SJCRH30 (cell line): ENCODE data around the gene SFMBT1. TPM values are rescaled to one million over a fixed set of nuclear protein-coding genes. Genes with fewer than 3 reads are reported as not detected.

Source experiments
- DNase-seq, 2 experiments: peaks; one replicate each; pipeline ENCODE4 v3.0.0-alpha.2; 2015 to 2020
- H3K27ac ChIP-seq: fragments of 250-450 bp; sonication (Bioruptor Pico); 2 replicates; pipeline ENCODE4 v1.5.1; 2020; ENCODE audit warnings: mild to moderate bottlenecking, moderate library complexity
- H3K27me3 ChIP-seq: fragments of 250-450 bp; sonication (Bioruptor Pico); 2 replicates; pipeline ENCODE4 v1.5.1; 2020; ENCODE audit warnings: mild to moderate bottlenecking, moderate library complexity
- H3K36me3 ChIP-seq: fragments of 250-450 bp; sonication (Bioruptor Pico); 2 replicates; pipeline ENCODE4 v1.5.1; 2020; ENCODE audit warnings: mild to moderate bottlenecking, moderate library complexity
- H3K4me1 ChIP-seq: fragments of 250-450 bp; sonication (Bioruptor Pico); 2 replicates; pipeline ENCODE4 v1.5.1; 2020; ENCODE audit warnings: mild to moderate bottlenecking, moderate library complexity
- H3K4me3 ChIP-seq: fragments of 250-450 bp; sonication (Bioruptor Pico); 2 replicates; pipeline ENCODE4 v1.5.1; 2020; ENCODE audit warnings: mild to moderate bottlenecking, moderate library complexity
- H3K9me3 ChIP-seq: fragments of 250-450 bp; sonication (Bioruptor Pico); replicated peaks from 2 replicates; pipeline ENCODE4 v1.5.1; 2020; ENCODE audit warnings: mild to moderate bottlenecking, moderate library complexity
- total RNA-seq: library from RNA; depleted of rRNA; stranded (reverse); fragments of >200 nt; shearing (Covaris generic); gene quantifications from 2 replicates; pipeline ENCODE4 v1.2.3, GENCODE V29; 2014

SFMBT1 gene
- total RNA-seq, 1 experiment from 2014 or later = 13.9 TPM

DNA sequence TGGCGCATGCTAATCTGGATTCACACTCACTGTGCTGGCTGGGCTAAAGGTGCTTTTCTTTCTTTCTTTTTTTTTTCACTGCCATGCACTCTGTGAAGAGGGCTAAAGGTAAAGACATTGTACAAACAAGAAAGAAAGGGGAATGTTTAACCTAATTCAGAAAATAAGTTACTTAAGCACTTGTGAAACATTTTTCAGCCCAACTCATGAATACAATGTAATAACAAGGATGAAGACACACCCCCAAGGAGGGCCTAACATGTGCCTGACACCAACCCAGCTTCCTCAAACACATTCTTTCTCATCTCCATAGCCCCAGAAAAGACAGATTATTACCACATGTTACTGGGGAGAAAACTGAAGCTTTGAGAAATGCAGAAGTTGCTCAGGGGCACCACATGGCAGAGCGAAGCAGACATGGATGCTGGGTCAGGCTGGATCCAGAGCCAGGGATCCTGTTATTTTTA, 154.2 kb downstream of the SFMBT1 start:
- Histone ChIP-seq H3K27ac (no peak overlapping the region), H3K4me1 (no peaks in the 10 kb centered on the region), H3K9me3 (no peaks in the 10 kb centered on the region)

DNA sequence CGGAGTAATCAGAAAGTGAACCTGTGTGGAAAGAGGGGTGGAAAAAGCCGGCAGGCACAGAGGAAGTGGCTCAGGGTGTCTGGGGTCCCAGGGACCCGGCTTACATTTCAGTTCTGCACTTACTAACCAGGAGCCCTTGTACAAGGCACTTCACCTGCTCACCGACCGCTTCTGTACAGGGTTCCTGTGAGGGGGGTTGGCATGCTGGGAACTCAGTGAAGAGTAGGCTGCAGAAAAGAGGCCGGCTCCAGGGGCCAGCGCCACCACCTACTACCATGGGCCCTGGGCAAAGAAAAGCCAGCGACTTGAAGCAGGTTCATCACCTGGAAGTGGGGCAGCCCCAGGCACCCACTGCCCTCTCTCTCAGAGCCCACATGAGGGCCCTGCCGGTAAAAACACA, 154.7 kb downstream of the SFMBT1 start:
- no peaks in the 10 kb centered on the region for H3K9me3 ChIP-seq
- no peak overlapping the region for H3K27ac ChIP-seq
- no peaks in the 10 kb centered on the region for H3K27me3 ChIP-seq
- DNase-seq = no peak
- H3K36me3 ChIP-seq = no peaks in the 10 kb centered on the region
- H3K4me3 ChIP-seq = no peak overlapping the region
- no peaks in the 10 kb centered on the region for H3K4me1 ChIP-seq

More for the DNA sequence above, 154.2 kb downstream of the SFMBT1 start:
- no peak overlapping the region for H3K4me3 ChIP-seq
- H3K27me3 ChIP-seq = no peaks in the 10 kb centered on the region
- H3K36me3 ChIP-seq = no peaks in the 10 kb centered on the region
- DNase-seq = no peak

DNA sequence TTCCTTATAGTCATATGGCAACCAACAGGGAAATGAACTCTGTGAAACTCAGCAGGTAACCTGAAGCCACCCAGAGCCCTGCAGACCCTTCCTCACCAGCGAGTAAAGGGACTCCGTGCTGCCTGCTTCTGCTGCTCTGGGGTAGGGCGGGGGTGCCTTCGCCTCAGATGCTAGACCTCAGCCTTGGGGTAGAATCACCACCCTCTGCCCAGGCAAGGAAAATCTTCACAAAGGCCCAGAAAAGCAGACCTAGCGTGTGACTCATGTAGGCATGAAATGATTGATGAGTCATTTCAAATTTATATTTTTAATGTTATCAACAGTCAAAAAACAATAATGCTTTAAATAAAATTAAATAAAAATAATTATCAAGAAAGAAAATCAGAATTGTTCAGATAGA, 155.1 kb downstream of the SFMBT1 start:
- DNase-seq = no peak
- Histone ChIP-seq H3K27me3 (no peaks in the 10 kb centered on the region), H3K36me3 (no peaks in the 10 kb centered on the region), H3K9me3 (no peaks in the 10 kb centered on the region), H3K4me1 (no peaks in the 10 kb centered on the region), H3K4me3 (no peak overlapping the region), H3K27ac (no peak overlapping the region)

GRCh38 chr3:52889901-52890300, 156.0 kb downstream of the SFMBT1 start:
- Histone ChIP-seq H3K27ac (no peak overlapping the region), H3K4me3 (no peak overlapping the region), H3K36me3 (no peaks in the 10 kb centered on the region), H3K27me3 (no peaks in the 10 kb centered on the region), H3K4me1 (no peaks in the 10 kb centered on the region), H3K9me3 (no peaks in the 10 kb centered on the region)
- no peak for DNase-seq

- H3K36me3 ChIP-seq = no peaks in the 10 kb centered on the region
- H3K27me3 ChIP-seq = no peaks in the 10 kb centered on the region
- DNase-seq = no peak
- no peaks in the 10 kb centered on the region for H3K4me1 ChIP-seq
- no peaks in the 10 kb centered on the region for H3K9me3 ChIP-seq
- H3K4me3 ChIP-seq = no peak overlapping the region
- H3K27ac ChIP-seq = no peak overlapping the region
These were observed 158.7 kb downstream of the SFMBT1 start for GRCh38 chr3:52887166-52887565.

DNA sequence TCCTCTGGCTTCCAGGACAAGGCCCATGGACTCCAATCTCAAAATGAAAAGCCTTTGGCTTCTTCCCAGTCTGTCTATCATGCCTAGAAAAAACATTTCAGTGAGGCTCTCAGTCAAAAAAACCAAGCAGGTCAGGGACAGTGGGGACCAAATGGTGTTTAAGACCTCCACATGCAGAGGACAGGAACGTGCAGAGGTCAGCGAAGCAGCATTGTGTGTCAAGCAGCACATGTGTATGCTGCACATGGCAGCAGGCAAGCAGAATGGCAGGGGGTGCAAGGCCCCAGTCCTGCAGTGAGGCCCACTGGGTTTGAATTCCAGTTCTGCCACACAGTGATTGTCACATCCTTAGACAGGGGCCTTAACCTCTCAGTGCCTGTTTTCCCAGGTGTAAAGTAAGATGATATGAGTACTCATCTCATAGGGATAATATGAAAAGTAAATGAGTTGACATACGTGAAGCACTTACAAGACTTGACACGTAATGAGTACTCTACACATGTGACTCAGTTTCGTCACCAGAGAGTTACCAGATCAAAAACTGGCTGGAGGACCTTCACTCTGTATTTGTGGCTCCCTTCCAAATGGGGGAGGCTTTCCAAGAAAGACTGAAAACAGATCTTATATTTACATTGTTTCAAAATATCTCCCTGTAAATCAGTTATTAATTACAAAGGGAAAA, 159.7 kb downstream of the SFMBT1 start:
- no peak for DNase-seq
- Histone ChIP-seq H3K27me3 (no peaks in the 10 kb centered on the region), H3K9me3 (no peaks in the 10 kb centered on the region), H3K4me1 (no peaks in the 10 kb centered on the region), H3K27ac (no peak overlapping the region), H3K4me3 (no peak overlapping the region), H3K36me3 (no peaks in the 10 kb centered on the region)

DNA sequence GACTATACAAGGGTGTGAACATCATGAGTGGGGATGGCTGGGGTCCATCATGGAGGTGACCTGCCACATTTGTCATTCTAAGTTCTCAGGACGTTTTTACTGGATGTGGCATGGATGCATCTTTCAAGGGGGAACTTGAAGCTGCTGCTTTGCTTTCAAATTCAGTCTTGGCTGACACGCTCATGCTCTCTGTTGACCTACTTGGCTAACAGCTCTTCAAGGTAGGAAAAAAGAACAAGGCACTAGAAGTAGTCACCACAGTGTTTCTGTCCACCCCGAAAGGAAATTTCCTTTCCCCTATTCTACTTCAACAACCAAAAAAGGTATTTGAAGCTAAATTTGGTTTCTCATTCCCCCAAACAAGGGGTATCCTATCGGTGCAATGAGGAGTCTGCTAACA, 163.5 kb downstream of the SFMBT1 start:
- Histone ChIP-seq H3K4me1 (no peaks in the 10 kb centered on the region), H3K36me3 (no peaks in the 10 kb centered on the region), H3K27me3 (no peaks in the 10 kb centered on the region), H3K27ac (no peak overlapping the region), H3K9me3 (no peaks in the 10 kb centered on the region), H3K4me3 (no peak overlapping the region)
- DNase-seq = no peak

GRCh38 chr3:52881871-52882270, 164.0 kb downstream of the SFMBT1 start:
- Histone ChIP-seq H3K27ac (no peak overlapping the region), H3K36me3 (no peaks in the 10 kb centered on the region)

GRCh38 chr3:52880474-52880873, 165.4 kb downstream of the SFMBT1 start:
- H3K27me3 ChIP-seq = no peaks in the 10 kb centered on the region
- H3K27ac ChIP-seq = no peak overlapping the region
- no peak for DNase-seq
- H3K4me3 ChIP-seq = no peak overlapping the region
- H3K4me1 ChIP-seq = no peaks in the 10 kb centered on the region
- no peaks in the 10 kb centered on the region for H3K9me3 ChIP-seq
- H3K36me3 ChIP-seq = no peaks in the 10 kb centered on the region

More at GRCh38 chr3:52881871-52882270, 164.0 kb downstream of the SFMBT1 start:
- no peaks in the 10 kb centered on the region for H3K27me3 ChIP-seq
- H3K9me3 ChIP-seq = no peaks in the 10 kb centered on the region
- no peak overlapping the region for H3K4me3 ChIP-seq
- DNase-seq = no peak
- no peaks in the 10 kb centered on the region for H3K4me1 ChIP-seq

DNA sequence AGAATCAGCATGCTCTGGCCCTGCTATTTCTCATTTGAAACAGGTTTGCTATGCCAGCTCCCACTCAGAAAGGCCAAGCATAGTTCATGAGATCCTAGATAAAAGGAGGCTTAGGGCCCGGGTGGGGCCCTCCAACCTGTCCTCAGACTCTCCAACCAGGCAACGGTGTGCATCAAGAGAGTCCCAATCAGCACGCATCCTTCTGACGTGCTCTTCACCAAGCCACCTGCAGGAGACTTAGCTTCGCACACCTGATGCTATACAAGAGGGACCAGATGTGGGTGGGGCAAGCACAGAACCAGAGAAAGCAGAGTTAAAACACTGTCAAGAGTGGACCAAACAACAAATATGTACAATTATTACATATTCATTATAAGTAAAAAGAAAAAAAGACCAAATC, 165.8 kb downstream of the SFMBT1 start:
- Histone ChIP-seq H3K36me3 (no peaks in the 10 kb centered on the region), H3K27ac (no peak overlapping the region), H3K4me3 (no peak overlapping the region), H3K27me3 (no peaks in the 10 kb centered on the region), H3K4me1 (no peaks in the 10 kb centered on the region), H3K9me3 (no peaks in the 10 kb centered on the region)
- no peak for DNase-seq

DNA sequence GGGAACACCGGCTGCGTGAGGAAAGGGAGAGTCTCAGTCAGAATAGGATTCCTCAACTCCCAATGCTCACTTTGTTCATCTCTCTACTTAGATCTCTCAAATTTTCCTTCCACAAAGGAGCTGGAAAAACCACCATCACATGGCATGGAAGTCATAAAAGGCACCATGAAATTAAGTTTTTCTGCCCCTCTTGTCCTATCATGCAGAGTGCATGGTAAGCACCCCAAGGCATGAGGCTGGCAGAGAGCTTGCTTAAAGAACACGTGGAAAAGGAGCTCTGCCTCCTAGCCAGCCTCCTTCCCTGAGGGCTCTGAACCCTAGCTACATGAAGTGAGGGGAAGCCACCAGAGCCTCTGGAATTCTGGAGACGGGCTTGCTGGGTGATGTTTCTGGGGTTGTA, 166.3 kb downstream of the SFMBT1 start:
- no peaks in the 10 kb centered on the region for H3K27me3 ChIP-seq

DNA sequence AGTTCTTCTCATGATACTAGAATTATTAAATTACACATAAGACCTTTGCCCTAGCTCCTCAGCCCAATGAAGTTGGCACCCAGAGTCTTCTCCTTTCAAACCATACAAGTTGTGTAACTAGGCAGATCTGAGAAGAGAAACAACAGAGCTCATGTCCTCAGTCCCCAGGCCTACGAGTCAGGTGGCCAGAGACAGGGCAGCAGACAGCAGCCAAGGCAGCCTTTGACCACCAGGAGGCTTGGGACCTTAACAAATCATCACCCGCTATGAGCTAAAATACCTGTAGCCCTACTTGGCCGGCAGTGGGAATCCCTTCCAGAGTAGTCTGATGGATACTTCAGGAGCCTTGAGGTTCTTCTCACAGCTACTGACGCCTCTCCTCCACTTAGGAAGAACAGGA, 166.8 kb downstream of the SFMBT1 start:
- Histone ChIP-seq H3K36me3 (no peaks in the 10 kb centered on the region), H3K4me1 (no peaks in the 10 kb centered on the region), H3K9me3 (no peaks in the 10 kb centered on the region), H3K4me3 (no peak overlapping the region), H3K27ac (no peak overlapping the region), H3K27me3 (no peaks in the 10 kb centered on the region)
- no peak for DNase-seq

More for the DNA sequence above, 166.3 kb downstream of the SFMBT1 start:
- Histone ChIP-seq H3K4me1 (no peaks in the 10 kb centered on the region), H3K36me3 (no peaks in the 10 kb centered on the region), H3K9me3 (no peaks in the 10 kb centered on the region), H3K27ac (no peak overlapping the region), H3K4me3 (no peak overlapping the region)
- no peak for DNase-seq

DNA sequence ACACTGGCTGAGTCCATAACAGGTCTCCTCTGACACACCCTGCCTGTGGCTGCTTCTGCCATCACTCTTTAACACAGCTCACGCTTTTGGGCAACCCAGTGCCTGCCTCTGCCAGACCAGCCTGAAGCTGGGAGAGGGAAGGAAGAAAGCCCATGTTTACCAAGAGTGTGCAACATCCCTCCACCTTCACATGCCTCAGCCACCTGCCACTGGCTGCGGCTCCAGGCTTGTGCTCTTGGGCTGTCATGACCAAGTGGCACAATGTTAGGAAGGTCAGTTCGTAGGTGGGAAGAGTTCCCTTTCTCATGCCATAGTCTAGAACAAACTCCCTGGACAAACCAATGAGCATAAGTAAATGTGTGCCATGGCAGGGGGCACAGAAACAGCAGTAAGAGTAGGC, 168.8 kb downstream of the SFMBT1 start:
- no peak for DNase-seq
- Histone ChIP-seq H3K36me3 (no peaks in the 10 kb centered on the region), H3K4me3 (no peak overlapping the region), H3K9me3 (no peaks in the 10 kb centered on the region), H3K27ac (no peak overlapping the region), H3K4me1 (no peaks in the 10 kb centered on the region), H3K27me3 (no peaks in the 10 kb centered on the region)

DNA sequence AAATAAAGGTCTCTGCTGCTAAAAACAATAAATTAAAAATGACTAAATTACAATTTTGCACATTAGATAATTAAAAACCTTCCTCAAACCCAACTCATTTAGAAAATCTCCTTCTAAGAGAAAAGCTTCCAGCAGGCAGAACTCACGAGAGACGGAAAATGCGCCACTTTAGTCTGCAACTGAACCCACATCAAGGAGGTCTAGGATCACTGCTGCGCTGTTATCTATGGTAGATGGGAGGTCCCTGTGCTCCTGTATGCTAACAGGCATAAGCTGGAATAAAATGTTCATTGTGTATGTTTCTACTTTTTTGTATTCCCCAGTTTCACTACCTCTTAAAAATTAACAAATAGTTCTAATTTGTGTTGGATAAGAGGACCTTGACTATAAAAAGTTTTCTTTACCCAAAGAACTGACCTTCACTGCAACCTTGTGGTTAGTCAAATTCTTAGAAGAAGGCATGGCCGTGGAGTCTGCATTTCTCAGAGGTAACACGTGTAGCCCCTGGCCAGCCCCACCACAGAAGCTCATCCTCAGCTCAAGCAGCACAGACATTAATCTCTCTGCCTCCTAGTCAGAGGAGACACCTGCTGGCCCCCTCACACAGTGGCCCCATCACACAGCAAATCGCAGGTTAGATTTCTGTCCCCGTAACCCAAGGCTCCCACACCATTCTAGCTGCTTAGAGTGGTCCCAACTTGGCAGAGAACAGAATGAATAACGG, 170.8 kb downstream of the SFMBT1 start:
- H3K27me3 ChIP-seq = no peaks in the 10 kb centered on the region
- no peaks in the 10 kb centered on the region for H3K36me3 ChIP-seq
- H3K4me3 ChIP-seq = no peak overlapping the region
- no peak for DNase-seq
- no peaks in the 10 kb centered on the region for H3K4me1 ChIP-seq
- no peak overlapping the region for H3K27ac ChIP-seq
- H3K9me3 ChIP-seq = no peaks in the 10 kb centered on the region

GRCh38 chr3:52874160-52874701, 171.6 kb downstream of the SFMBT1 start:
- no peaks in the 10 kb centered on the region for H3K36me3 ChIP-seq
- no peaks in the 10 kb centered on the region for H3K4me1 ChIP-seq
- H3K27me3 ChIP-seq = no peaks in the 10 kb centered on the region
- H3K4me3 ChIP-seq = no peak overlapping the region
- no peaks in the 10 kb centered on the region for H3K9me3 ChIP-seq
- DNase-seq = no peak
- H3K27ac ChIP-seq = no peak overlapping the region
